Keratinocyte (primary cell): Measurements from ENCODE around the gene MEAK7. TPM values are rescaled to one million over a fixed set of nuclear protein-coding genes. Genes with fewer than 3 reads are reported as not detected.

ENCODE experiments used
- DNase-seq: peaks from one replicate; pipeline ENCODE4 v3.0.0-alpha.2; 2011; ENCODE audit warnings: low read depth, missing footprints, low spot score
- FAIRE-seq: peaks from 2 replicates; lab custom pipeline; 2011; peaks lifted over from hg19 to GRCh38; lab: Jason Lieb, UNC
- H2AFZ ChIP-seq: 2 replicates; pipeline ENCODE4 v1.6.0; 2012; ENCODE audit warnings: low read length, control low read depth, inconsistent platforms; ENCODE audit not compliant: control insufficient read depth
- H3K27ac ChIP-seq: 2 replicates; pipeline ENCODE4 v1.5.1; 2011; ENCODE audit warnings: low read length; ENCODE audit not compliant: control insufficient read depth, insufficient read depth
- H3K27me3 ChIP-seq: 3 replicates; pipeline ENCODE4 v1.6.0; 2011; ENCODE audit warnings: low read length; ENCODE audit not compliant: control insufficient read depth, insufficient read depth; ENCODE audit errors: extremely low read depth
- H3K36me3 ChIP-seq, 2 experiments: 2 replicates in 1 of 2; 3 replicates in 1 of 2; pipeline ENCODE4 v1.5.1; 2011; ENCODE audit warnings: low read length in 2 of 2, mild to moderate bottlenecking in 1 of 2; ENCODE audit not compliant: control insufficient read depth in 2 of 2, insufficient read depth in 2 of 2; ENCODE audit errors: extremely low read depth in 1 of 2
- H3K4me1 ChIP-seq: 3 replicates; pipeline ENCODE4 v1.5.1; 2011; ENCODE audit warnings: low read length; ENCODE audit not compliant: control insufficient read depth, insufficient read depth; ENCODE audit errors: extremely low read depth
- H3K4me2 ChIP-seq: 3 replicates; pipeline ENCODE4 v1.6.0; 2011; ENCODE audit warnings: low read depth, low read length; ENCODE audit not compliant: control insufficient read depth, insufficient read depth; ENCODE audit errors: extremely low read depth
- H3K4me3 ChIP-seq, 3 experiments: fragments of 200-600 bp in 1 of 3; sonication (generic) in 1 of 3; 2 replicates in 2 of 3; 3 replicates in 1 of 3; pipeline ENCODE4 v1.5.1; 2011 to 2016; ENCODE audit warnings: low read length in 3 of 3, mild to moderate bottlenecking in 3 of 3, control low read depth in 2 of 3, inconsistent platforms in 1 of 3, low read depth in 1 of 3, mixed read lengths in 1 of 3, mixed run types in 1 of 3, moderate library complexity in 1 of 3; ENCODE audit not compliant: control insufficient read depth in 2 of 3, insufficient read depth in 2 of 3; ENCODE audit errors: extremely low read depth in 1 of 3
- H3K79me2 ChIP-seq: 2 replicates; pipeline ENCODE4 v1.6.0; 2012; ENCODE audit warnings: low read length; ENCODE audit not compliant: control insufficient read depth, insufficient read depth
- H3K9ac ChIP-seq: 3 replicates; pipeline ENCODE4 v1.6.0; 2011; ENCODE audit warnings: low read length; ENCODE audit not compliant: control insufficient read depth, insufficient read depth; ENCODE audit errors: extremely low read depth
- H3K9me1 ChIP-seq: 3 replicates; pipeline ENCODE4 v1.6.0; 2011; ENCODE audit warnings: low read length; ENCODE audit not compliant: control insufficient read depth, insufficient read depth; ENCODE audit errors: extremely low read depth
- H3K9me3 ChIP-seq: 2 replicates; pipeline ENCODE4 v1.5.1; 2012; ENCODE audit warnings: low read depth, low read length; ENCODE audit not compliant: control insufficient read depth
- H4K20me1 ChIP-seq: 3 replicates; pipeline ENCODE4 v1.6.0; 2011; ENCODE audit warnings: low read length; ENCODE audit not compliant: control insufficient read depth, insufficient read depth; ENCODE audit errors: extremely low read depth
- EZH2 ChIP-seq: IDR thresholded peaks from one replicate; pipeline ENCODE4 v1.6.1; 2012; ENCODE audit warnings: inconsistent platforms, mild to moderate bottlenecking, low read length, moderate library complexity
- dilution Hi-C: fragments of 300-500 bp; cut with MboI; formaldehyde crosslinking; loops from one replicate; pipeline ENCODE4 v1.7.0; 2020; ENCODE audit warnings: low sequenced_read_pairs; ENCODE audit not compliant: extremely low pct_ligation_motif_present
- polyA plus RNA-seq, 5 experiments: library from polyadenylated mRNA; depleted of rRNA in 3 of 5; stranded (reverse) in 3 of 5; stranded (forward) in 1 of 5; unstranded in 1 of 5; fragments of >200 nt; gene quantifications; 1 replicate in 1 of 5; 2 replicates in 3 of 5; 3 replicates in 1 of 5; pipeline versions ENCODE4 v1.2.1 to v1.2.3, GENCODE V29; 2011 to 2012; ENCODE audit warnings: missing spikeins in 2 of 5, low read depth in 1 of 5, low replicate concordance in 1 of 5
- TF ChIP-seq, protein P1 (sequence below), 3 experiments: IDR thresholded peaks in 1 of 3; conservative IDR thresholded peaks in 1 of 3; optimal IDR thresholded peaks in 1 of 3; 2 replicates in 2 of 3; 3 replicates in 1 of 3; pipeline versions ENCODE3 to v1.5.1; 2011; ENCODE audit warnings: low read length in 3 of 3, mild to moderate bottlenecking in 3 of 3, moderate library complexity in 2 of 3, control low read depth in 1 of 3, inconsistent platforms in 1 of 3; ENCODE audit not compliant: insufficient read depth in 2 of 3; ENCODE audit errors: extremely low read depth in 1 of 3

MEAK7 gene
- polyA plus RNA-seq, 1 donor (not counting 4 experiments of a cell fraction or from before 2014, with no cell fraction given), result 81.0 TPM

DNA sequence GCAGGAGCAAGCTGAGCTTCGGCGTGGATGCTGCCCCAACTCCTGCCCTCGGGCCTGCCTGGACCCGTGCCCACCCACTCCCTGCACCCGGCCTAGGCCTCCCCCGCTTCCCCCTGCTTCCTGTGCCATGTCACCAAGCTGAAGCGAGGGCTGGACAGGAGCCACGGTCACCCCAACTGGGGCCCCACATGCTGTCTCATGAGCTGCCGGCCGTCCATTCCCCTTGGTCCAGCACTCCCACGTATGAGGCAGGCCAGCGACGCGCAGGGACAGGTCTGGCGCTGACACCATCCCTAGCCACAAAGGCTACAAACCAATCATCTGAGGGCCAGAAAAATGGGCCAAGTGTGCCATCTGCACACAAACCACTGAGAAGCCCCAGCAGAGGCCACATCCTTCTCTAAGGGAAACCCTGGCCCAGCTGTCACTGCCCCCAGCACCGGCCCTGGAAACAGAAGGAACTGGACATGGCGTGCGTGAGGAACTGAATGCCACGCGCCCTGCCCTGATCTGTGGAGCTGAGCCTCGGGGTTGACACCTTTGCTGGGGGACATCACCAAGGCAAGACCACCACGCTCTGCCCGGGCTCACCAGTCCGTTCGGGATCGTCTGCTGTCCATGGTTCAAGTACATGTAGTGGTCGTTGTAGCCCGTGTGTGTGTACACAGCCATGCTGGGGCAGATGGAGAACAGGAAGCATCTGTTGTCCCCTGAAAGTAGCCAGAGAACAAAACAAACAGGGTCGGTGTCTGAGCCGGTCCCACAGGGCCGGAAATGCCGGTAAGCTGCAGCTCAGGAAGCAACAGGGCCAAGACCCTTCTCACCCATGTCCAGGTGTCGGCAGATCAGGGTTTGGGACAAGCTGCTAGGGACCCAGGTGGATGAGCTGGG lies 22.2 kb downstream of the MEAK7 start:
- Histone ChIP-seq H3K79me2 (peaks cover 9% of the 10 kb centered on the region), H3K36me3 (peaks cover 40 to 61% of the 10 kb centered on the region in 2 experiments), H3K27me3 (no peaks in the 10 kb centered on the region), H4K20me1 (peaks cover 5% of the 10 kb centered on the region), H3K9ac (no peak overlapping the region), H3K9me1 (no peaks in the 10 kb centered on the region), H3K4me1 (no peaks in the 10 kb centered on the region), H3K27ac (no peak overlapping the region), H3K9me3 (no peaks in the 10 kb centered on the region), H3K4me2 (no peak overlapping the region), H3K4me3 (no peak overlapping the region), H2AFZ (no peak overlapping the region)
- no peak for TF ChIP-seq EZH2
- TF ChIP-seq, protein P1, sequence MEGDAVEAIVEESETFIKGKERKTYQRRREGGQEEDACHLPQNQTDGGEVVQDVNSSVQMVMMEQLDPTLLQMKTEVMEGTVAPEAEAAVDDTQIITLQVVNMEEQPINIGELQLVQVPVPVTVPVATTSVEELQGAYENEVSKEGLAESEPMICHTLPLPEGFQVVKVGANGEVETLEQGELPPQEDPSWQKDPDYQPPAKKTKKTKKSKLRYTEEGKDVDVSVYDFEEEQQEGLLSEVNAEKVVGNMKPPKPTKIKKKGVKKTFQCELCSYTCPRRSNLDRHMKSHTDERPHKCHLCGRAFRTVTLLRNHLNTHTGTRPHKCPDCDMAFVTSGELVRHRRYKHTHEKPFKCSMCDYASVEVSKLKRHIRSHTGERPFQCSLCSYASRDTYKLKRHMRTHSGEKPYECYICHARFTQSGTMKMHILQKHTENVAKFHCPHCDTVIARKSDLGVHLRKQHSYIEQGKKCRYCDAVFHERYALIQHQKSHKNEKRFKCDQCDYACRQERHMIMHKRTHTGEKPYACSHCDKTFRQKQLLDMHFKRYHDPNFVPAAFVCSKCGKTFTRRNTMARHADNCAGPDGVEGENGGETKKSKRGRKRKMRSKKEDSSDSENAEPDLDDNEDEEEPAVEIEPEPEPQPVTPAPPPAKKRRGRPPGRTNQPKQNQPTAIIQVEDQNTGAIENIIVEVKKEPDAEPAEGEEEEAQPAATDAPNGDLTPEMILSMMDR (optimal IDR thresholded peaks at IDR 0.05 in 1 of 3, IDR thresholded peaks at IDR 0.05 in 1 of 3, conservative IDR thresholded peaks at IDR 0.05 in 1 of 3; ENCODE audit: extremely low read depth in 1 of 3, insufficient read depth in 2 of 3, low read length in 3 of 3), result no peak
- FAIRE-seq, result no peak
- DNase-seq, result no peak
- dilution Hi-C loops, result no loop called here

DNA sequence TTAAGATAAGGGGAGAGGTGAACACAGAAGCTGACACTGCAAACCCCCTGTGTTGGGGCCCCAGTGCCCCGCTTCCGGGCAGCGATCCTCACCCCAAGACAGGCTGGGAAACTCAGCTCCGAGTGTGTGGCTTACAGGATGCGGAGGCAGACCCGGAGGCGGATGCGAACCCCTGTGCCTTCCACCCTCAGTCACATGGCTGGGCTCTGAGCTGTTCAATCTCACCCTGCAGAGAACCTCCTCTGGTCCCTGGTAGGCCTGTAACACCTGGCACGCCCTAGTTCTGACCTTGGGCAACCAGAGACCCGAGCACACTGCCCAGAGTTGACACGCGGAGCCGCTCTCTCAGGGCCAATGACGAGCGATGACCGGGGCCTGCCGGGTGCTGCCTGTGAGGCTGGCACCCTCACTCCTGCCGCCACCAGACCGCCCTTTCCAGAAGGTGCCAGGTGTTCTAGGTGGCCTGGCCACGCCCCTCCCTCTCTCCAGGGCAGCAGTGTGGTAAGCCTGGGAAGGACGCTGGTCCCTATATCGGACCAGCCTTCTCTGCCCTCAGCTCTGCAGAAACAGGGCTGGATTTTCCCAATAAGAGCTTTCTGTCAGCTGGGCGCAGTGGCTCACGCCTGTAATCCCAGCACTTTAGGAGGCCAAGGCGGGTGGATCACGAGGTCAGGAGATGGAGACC lies 23.3 kb downstream of the MEAK7 start:
- no peak overlapping the region for H3K9ac ChIP-seq
- H3K4me2 ChIP-seq, result no peak overlapping the region
- peaks cover 13% of the 10 kb centered on the region for H3K79me2 ChIP-seq
- peaks cover 39 to 56% of the 10 kb centered on the region in 2 experiments for H3K36me3 ChIP-seq
- H3K9me1 ChIP-seq, result no peaks in the 10 kb centered on the region
- no peaks in the 10 kb centered on the region for H3K4me1 ChIP-seq
- H3K9me3 ChIP-seq, result no peaks in the 10 kb centered on the region
- FAIRE-seq (no peak), DNase-seq (no peak)
- TF ChIP-seq, protein P1 (optimal IDR thresholded peaks at IDR 0.05 in 1 of 3, IDR thresholded peaks at IDR 0.05 in 1 of 3, conservative IDR thresholded peaks at IDR 0.05 in 1 of 3; ENCODE audit: extremely low read depth in 1 of 3, insufficient read depth in 2 of 3, low read length in 3 of 3), result no peak
- TF ChIP-seq EZH2, result no peak
- H3K27me3 ChIP-seq, result no peaks in the 10 kb centered on the region
- H3K4me3 ChIP-seq, result no peak overlapping the region
- dilution Hi-C loops, result no loop called here
- H4K20me1 ChIP-seq, result peaks cover 5% of the 10 kb centered on the region
- no peak overlapping the region for H2AFZ ChIP-seq
- H3K27ac ChIP-seq, result no peak overlapping the region
